ENCODE measurements around the gene PELI2.

The PELI2 gene

DNA sequence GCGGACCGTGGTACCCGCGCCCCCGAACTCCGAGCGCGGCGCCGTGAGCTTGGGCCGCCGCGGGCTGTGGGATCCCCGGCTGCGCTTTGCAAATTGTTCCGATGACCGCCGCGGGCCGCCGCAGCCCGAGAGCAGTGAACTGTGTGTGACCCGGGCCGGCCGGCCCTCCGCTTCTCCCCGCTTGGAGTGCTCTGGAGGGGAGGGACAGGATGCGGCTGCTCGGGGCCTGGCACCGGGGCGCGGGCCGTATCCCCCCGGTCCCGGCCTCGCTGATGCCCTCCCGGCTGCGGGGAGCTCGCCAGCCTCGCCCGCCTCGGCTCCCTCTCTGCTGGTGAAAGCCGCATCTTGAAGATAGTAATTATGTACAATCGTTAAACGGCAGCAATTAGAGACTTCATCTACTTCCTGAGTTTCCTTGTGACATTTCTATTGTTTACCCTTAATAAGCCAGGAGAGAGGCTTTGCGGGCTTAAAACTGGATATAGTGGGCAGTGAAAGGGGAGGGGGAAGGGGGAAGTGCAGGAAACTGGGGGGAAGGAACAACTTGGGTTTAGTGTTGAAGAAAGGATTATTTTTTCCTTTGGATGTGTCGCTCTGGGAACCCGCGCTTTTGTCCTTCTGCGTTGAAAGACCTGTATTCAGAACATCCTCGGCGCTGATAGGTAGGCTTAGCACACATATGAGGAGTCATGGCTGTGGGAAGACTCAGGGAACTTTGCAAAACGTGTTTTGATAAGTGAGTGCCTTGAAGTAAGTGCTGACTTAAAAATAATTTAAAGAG, 1.2 kb downstream of the PELI2 start:
- no peak for DNase-seq (ENCODE audit: low read depth, low spot score)

DNA sequence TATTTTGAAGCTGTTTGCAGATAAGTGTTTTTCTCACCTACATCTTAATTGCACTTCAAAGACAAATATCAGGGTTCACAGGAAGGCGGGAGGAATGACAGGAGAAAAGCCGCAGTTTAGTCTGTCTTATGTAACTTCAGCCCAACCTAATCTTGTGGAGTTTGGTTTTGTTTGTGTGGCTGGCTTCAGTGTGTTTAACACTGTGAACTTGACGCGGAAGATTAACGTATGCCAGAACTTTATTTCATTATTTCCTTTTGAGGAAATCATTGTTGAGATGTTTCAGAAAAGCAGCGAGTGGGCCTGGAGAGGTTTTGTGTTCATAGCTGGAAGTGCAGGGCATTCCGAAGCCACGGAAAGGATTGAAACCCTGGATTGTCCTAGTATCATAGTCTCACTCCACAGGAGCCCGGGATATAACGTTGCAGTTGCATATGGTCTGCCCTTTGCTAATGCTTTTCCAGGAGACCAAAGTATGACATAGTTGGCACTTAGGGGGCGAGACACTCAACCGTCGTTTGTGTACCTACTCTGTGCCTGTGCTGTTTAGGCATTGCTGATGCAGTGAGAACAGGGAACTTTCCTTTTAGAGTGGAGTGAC, 2.0 kb downstream of the PELI2 start:
- DNase-seq (ENCODE audit: low read depth, low spot score), result no peak

DNA sequence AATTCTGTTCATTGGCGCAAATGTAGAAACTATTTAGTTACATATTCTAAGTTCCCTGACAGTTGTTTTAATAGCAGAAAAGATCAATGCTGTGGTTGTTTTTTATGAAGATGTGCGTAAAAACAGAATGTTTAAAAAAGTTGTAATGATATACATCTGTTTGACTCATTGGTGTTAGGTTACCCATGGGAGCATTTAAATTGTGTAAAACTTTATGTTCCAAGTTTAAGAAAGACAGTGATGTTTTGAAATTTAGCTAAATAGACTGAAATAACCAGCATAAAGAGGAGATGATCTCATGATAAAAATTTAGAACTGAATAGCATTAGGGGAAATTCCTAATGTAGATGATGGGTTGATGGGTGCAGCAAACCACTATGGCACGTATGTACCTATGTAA, 3.6 kb downstream of the PELI2 start:
- DNase-seq (ENCODE audit: low read depth, low spot score), result no peak

DNA sequence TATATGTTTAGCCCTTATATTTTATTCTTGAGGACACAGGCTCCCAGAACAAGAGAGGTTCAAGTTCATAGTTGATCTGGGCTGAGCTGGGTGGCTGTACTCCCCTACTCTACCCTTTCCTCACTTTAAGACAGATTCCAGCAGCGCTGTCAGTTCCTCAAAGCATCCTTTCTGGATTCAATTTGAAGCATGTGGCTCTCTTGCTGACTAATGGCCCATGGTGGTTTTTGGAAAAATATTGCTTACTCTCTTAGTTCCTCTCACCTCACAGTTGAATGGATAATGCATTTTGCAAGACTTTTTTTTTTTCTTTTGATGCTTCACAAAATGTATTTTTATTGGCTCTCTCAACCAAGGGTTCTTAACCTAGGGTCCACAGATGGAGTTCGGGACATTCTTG, 4.1 kb downstream of the PELI2 start:
- no peak for DNase-seq (ENCODE audit: low read depth, low spot score)

DNA sequence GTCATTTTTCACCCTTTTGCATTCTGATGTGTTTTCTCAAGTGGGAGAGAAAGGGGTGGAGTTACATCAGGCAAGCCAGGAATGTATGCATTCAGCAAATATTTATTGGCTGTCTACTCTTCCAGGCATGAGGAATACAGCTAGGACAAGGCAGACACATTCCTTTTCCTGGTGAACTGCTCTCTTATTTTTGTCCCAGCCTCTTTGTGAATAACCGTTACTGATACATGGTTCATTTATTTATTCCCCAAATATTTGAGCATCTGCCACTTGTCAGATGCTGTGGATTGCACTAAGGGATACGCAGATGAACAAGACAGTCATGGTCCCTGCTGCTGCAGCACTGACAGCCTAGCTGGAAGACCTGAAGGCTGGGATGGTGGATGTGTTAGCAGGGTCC, 6.1 kb downstream of the PELI2 start:
- DNase-seq (ENCODE audit: low read depth, low spot score), result no peak

DNA sequence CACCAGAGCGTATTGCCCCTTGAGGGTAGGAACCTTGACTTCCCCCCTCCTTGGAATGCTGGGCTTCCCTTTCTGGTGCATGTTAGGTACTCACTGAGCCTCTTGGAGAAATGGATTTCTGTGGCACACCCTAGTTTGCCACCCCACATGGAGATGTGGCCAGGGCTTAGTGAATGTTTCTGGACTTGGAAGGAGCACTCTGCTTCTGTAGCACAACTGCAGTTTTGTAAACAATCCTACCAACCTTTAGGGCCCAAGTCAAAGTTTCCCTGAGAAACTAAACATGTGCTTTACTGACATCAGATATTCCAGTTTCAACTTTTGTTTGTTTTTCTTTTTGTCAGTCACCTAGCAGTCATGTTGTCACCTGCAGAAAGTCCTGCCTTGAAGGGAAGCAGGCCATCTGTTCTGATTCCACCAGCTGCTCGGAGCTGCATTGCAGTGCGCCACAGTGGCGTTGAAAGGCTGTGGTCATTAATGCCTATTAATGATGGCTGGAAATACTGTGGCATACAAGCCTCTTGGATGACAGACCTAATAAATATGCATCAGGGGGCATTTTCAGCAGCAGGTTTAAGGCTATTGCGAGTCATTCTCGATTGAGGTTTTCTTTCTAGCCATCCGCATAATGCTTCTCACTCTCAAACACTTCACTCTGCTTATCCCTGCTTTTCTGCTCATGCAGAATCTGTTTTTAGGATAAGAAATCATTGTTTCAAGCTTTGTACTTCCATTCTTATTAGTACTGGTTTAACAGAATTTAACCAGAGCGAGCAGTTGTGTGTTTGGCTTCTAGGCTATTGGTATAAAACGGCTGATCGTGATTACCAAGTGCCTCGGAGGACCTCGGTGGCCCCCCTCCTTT, 7.8 kb downstream of the PELI2 start:
- DNase-seq (ENCODE audit: low read depth, low spot score), result no peak

DNA sequence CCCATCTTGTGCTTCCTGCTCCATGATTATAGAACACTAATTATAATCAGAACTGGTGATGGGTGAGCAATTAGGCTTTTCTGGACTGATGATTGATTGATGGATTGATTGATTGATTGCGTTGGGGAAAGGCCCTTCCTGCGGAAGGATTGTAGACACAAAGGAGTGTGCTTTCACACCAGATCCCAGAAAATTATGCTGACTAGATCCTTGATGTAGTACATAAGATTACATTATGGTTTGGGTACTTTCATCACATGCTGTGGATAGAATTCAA, 8.4 kb downstream of the PELI2 start:
- no peak for DNase-seq (ENCODE audit: low read depth, low spot score)

DNA sequence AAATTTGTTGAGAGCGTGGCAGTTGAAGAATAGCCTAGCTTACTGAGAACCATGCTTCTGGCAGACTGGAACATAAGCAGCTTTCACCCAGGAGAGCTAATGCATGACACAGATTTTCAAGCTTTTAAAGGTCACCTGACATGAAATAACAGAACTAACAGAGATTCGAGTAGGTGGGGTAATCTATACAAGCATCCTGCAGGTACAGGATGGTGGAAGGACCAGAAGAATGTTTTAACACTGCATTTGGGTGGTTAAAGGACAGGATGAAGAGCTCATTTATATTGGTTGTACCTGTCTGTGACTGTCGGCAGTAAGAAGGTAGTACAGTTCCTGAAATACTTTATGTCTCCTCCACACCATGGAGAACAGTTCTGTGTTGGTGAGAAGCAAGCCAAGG, 8.9 kb downstream of the PELI2 start:
- DNase-seq (ENCODE audit: low read depth, low spot score), result no peak

DNA sequence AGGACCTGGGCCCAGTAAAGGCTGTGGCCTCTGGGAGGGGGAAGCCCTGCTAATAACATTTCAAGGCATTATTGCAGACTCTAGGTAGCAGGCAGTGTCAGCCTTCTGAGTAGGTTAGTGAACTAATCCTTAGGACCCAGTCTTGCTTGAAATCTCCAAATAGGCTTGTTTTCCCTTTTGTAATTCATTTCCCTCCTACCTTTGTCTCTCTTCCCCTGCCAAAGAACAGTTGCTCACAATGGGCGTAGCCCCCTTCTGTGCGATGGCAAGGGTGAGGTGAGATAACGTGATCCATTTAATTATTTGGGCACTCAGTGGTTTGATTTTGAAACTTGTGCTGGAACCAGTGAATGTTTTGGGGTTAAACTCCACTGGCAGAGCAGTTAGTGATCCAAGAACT, 10.9 kb downstream of the PELI2 start:
- no peak for DNase-seq (ENCODE audit: low read depth, low spot score)

DNA sequence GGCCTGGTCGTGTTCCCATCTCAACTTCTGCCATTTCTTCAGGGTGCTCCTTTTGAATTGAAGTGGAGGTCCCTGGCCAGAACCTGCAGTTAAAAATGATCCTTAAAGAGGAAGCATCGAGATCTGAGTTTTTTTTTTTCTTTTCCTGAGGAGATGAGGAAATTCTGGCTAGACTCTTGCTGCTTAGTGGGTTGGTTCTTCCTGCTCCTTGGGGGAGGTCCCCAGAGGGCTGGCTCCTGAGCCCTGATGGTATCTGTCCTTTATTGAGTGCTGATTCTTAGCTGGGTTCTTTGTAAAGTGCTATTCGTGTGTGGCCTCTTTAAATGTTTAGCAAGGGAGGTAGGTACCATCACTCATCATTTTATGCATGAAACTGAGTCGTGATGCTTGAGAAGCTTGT, 11.7 kb downstream of the PELI2 start:
- no peak for DNase-seq (ENCODE audit: low read depth, low spot score)

DNA sequence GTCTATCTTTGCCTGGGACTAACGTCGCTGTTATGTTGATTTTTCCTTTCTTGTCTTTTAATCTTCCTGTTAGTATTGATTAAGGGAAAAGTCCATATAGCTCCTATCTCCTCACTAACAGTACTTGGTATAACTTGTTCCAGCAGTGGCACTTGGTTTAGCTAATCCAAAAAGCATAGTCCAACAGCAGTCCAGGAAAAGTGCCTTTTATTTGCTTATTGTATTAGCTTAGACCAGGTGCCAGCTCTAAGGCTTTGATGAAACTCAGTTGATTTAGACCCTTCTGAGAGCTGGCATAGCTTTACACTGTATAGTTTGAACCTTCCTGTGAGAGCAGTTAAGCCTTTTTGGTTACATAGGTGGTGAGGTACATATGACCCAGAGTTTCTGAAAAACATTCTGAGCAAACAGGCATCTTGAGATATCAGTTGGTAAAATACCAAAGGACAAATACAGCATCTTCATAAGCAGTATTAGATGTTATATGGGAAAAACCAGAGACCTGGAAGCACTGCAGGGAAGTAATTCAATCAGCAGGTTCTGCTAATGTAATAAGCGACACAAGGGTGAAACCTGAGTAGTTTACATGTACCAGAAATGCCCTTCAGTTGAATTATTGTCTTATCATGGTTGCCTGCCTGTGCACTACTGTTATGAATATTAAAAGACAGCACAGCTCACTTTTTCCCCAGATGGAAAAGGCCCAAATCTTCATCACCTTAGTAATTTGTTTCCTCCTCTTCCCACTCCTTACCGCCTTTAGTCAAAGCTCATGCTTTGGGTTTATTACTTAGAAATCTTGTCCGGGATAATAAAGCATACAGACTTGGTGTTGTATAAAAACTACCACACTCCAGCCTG, 13.0 kb downstream of the PELI2 start:
- DNase-seq (ENCODE audit: low read depth, low spot score), result no peak

DNA sequence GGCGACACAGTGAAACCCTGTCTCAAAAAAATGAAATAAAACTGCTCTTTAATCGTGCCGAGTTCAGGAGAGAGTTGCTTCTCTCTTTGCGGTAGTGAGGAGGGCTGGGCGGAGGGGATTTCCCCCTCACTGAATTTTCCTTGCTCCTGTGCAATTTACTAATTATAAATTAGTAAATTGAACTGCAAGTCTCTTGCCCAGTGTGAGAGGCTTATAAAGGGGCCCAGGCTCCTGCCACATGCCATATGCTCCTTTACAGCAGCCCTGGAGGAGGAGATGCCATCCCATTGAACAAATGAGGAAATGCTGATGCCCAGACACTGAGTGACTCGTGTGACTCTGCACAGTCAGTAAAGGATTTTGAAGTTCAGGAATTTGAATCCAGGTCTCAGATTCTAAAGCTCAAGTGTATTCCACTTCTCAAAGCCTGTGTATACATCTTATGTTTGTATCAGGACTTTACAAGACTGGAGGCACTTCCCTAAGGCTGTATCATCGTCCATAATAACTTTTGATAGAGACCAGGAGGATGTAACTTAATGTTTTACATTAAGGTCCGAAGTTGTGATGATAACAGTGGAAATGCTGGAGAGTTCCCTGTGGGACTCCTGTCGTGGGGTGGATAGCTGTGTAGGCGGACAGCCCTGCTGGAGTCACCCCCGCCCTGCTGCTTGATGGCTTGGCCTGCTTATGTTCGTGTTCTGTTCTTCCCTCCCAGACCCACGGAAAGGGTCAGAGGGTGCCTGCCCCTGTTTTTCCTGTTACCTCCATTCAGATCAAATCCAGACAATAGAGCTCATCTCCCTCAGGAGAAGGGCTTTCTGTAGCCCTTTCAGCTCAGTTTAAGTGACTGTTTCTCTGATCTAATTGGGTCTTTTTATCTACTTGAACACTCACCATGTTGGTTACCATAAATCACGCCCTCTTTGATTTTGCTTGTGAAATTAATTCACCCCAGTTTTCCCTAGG, 13.9 kb downstream of the PELI2 start:
- DNase-seq (ENCODE audit: low read depth, low spot score), result no peak

DNA sequence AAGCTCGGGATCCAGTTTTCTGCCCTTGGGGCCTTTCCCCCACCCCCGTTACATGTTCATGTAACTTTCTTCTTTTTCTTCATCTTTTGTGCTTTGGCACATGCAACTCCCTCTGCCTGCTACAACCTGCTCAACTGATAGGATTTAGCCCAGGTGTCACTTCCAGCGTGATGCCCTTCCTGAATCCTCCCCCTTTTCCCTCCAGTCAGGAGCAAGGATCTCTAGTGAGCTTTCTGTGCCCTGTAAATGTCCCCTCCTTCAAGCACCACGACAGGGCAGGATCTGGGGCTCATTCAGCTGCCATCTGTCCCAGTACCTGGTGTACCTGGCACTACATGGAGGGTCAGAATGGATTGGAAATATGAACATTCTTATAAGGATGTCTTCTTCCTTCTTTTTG, 15.3 kb downstream of the PELI2 start:
- no peak for DNase-seq (ENCODE audit: low read depth, low spot score)

DNA sequence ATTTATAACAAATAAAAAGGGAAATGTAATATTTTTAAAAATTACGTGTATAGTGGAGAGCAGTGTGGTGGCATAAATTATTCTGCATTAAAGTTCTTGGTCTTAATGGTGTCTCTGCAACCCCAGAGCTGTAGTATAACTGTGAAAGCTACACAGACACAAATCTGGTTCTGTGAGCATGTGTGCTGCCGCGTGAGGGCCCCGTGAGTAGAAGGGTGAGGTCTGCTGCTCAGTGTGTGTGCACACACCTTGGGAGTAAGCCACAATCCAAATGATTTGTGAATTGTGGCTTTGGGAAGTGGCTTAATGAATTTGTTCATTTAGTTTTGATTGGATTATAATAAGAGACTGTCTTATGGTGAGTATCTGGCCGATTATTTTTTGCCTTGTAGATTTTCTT, 16.8 kb downstream of the PELI2 start:
- no peak for DNase-seq (ENCODE audit: low read depth, low spot score)

DNA sequence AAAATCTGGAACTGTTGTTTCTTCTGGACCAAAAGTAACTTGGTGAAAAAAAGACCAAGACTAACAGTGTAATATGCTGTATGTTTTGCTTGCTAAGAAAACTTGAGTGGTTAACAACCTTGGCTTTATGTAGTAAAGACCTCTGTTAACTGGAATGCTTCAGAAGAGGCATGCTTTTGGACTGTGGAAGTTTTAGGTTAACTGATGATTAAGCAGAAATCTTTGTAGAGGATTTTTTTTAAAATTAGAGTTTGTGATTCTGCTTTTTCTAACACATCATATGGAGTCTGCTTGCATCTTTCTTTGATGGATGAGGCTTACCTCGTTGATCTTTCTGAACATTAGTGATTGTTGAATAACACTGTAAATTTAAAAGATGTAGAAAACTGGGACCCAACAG, 17.5 kb downstream of the PELI2 start:
- no peak for DNase-seq (ENCODE audit: low read depth, low spot score)

DNA sequence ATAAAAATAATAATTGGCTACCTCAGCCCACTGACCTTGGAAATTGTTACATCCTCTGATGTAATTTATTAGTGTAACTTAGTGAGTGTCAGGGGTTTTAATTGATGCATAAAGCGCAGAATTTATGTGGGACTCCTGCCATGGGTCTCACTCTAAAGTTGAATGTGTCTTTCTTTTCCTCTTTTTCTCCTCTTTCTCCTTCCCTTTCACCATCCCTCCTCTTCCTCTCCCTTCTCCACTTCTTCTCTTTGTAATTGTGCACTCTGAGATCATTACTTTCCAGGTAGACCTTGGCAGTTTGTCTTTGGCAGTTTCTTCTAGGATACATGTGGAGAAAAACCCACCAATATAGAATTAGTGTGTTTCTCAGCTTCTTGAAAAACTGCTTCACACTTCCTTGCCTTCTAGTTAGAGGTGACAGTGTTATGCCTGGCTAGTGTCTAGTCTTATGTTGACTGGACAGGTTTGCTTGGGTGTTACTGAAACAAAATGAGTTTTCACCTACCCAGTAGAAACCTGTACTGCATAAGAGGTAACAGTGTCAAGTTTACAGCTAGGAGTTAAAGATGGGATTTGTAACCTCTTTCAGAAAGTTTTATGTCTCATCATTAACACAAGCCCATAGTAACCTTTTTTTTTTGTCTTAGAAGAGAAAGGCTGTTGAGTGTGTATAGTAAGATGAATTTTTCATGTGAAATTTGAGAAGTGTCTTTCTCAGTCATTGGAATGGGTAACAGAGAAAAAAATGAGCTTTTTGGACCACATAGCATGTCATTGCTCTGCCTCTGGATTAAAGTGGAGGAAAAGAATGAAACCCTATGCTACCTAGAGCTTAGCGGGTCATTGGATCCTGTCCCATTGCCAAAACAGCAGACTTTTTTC, 18.6 kb downstream of the PELI2 start:
- DNase-seq (ENCODE audit: low read depth, low spot score), result no peak

DNA sequence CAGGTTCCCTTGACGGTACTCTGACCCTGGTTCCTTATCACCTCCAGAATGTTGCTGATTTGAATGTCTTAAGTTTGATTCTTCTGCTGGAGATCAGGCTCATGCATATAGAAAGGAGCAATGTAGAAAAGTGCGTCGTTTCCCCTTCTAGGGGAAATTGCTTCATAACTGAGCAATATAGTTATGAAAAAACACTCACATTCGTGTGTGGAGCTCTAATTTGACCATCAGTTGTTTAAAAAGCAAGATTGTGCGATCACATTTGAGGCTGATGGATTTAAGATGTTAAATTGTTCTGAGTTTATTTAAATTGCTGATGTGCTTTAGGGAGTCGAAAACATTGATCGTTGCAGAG, 19.2 kb downstream of the PELI2 start:
- no peak for DNase-seq (ENCODE audit: low read depth, low spot score)

DNA sequence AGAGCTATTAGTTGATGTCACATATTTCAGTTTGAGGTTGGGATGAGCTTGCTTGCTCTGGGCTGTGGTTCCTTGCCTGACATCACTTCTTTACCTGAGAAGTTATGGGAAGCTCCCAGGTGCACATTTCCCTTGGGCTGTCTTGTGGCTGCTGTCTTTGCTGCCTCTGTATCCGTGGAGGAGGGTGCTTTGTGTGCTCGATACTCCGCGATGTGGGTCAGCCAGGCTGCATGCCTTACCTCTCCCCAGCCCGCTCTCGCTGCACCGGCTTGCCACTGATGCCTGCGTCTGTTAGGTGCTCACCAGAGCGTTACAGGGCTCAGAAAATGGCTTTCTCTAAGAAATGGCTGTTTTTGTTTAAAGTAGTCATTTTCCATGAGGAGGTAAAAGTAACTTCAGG, 19.6 kb downstream of the PELI2 start:
- DNase-seq (ENCODE audit: low read depth, low spot score), result no peak

DNA sequence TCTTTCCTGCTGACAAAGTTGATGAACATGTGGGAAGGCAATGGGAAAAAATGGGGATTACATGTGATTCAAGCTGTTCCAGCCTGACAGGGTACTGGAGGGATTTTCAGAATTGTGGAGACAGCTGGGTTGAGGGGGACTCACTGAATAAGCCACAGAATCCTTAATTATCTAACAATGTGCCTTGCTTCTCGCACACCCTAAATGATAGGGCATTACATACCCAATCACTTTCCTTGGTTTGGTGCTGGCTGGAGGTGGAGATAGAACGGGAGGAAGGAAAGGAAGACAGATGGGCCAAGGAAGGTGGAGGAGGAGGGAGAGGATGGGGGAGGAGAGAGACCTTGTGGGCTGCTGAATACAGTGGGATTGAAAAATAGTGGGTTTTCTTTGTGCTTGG, 20.7 kb downstream of the PELI2 start:
- DNase-seq (ENCODE audit: low read depth, low spot score), result no peak

DNA sequence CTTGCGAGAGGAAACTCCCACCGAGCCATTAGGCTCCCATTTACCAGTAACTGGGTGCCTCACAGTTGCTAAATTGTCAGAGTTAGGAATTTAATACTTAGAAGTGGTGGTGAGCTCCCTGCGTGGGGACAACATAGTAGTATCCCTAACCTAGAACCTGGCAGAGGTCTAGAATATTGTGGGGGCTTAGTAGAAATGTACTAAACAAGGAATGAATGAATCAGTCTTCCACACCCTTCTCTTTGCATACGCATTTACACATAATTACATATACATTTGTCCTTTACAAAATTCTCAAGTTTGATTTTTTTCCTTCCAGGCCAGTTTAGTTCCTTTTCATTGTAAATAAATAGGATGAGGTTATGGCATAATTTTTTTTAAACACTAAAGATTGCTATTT, 24.1 kb downstream of the PELI2 start:
- no peak for DNase-seq (ENCODE audit: low read depth, low spot score)
